ENCODE results near the gene IDH3B.

Gene IDH3B

DNA sequence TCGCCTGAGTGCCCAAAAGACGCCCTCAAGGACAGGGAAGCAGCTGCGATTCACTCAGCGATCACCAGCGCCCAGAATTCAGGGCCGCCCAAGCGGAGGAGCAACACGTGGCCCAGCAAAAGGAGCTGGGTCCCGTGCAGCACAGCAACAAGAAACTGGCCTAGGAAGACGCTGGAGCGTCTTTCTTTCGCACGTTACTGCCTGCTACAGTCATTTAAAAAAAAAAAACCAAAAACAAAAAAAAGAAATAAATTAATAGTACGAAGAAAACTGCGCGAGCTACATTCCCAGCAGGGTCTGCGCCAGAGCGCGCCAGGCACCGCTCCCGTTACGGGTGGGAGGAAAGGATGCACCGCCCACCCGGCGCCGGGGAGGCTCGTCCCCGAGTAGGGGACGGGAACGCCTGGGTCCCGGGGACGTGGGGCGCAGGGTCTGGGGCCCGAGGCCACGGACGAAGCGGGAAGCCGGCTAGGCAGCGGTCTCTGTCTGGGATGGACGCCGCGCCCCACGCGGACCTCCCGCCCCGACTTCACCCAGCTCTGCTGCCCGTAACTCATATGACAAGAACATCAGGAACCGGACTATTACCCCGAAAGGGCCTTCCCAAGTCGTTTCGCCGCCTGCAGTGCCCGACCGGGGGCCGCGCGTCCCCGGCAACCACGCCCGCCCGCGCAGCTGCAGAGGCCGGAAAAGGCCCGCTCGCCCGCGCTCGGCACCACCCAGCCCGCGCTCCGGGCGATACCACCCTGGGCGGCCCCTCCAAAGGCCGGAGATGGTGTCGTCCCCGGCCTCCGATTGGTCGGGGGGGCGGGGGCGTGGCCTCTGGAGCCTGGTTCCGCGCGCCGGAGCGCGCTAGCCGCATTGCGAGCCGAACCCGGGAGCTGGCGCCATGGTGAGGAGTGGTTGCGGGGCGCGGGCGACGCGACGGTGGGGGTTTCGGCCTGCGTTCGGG lies 12.0 kb downstream of the IDH3B start, which contains the start of gene NOP56:
Gene NOP56 (plus strand): TSS at position 861 of the 952 bp plus-strand sequence. CDS start 29 bp downstream, at position 890.
- DNase-seq (ENCODE audit: low read depth) = peak; percentile 98

GRCh38 chr20:2643708-2644107 lies 20.3 kb downstream of the IDH3B start:
- no peak for DNase-seq (ENCODE audit: low read depth)
- TF ChIP-seq, protein P1, sequence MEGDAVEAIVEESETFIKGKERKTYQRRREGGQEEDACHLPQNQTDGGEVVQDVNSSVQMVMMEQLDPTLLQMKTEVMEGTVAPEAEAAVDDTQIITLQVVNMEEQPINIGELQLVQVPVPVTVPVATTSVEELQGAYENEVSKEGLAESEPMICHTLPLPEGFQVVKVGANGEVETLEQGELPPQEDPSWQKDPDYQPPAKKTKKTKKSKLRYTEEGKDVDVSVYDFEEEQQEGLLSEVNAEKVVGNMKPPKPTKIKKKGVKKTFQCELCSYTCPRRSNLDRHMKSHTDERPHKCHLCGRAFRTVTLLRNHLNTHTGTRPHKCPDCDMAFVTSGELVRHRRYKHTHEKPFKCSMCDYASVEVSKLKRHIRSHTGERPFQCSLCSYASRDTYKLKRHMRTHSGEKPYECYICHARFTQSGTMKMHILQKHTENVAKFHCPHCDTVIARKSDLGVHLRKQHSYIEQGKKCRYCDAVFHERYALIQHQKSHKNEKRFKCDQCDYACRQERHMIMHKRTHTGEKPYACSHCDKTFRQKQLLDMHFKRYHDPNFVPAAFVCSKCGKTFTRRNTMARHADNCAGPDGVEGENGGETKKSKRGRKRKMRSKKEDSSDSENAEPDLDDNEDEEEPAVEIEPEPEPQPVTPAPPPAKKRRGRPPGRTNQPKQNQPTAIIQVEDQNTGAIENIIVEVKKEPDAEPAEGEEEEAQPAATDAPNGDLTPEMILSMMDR (IDR thresholded peaks at IDR 0.05; ENCODE audit: low read depth, low read length) = no peak
- TF ChIP-seq POLR2A (IDR thresholded peaks at IDR 0.05; ENCODE audit: extremely low read depth, insufficient read length) (no peak), MYC (IDR thresholded peaks at IDR 0.05; ENCODE audit: low read depth, low read length) (no peak)
- TF ChIP-seq, protein P2, sequence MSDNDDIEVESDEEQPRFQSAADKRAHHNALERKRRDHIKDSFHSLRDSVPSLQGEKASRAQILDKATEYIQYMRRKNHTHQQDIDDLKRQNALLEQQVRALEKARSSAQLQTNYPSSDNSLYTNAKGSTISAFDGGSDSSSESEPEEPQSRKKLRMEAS (IDR thresholded peaks at IDR 0.05; ENCODE audit: low read depth, low read length) = no peak
- no peak overlapping the region for H3K4me3 ChIP-seq (ENCODE audit: low read depth, low read length)

More for the DNA sequence above, 12.0 kb downstream of the IDH3B start, which contains the start of gene NOP56:
- TF ChIP-seq, protein P2 (IDR thresholded peaks at IDR 0.05; ENCODE audit: low read depth, low read length) = peak; percentile 97
- TF ChIP-seq POLR2A (IDR thresholded peaks at IDR 0.05; ENCODE audit: extremely low read depth, insufficient read length) (peak; percentile 99), MYC (IDR thresholded peaks at IDR 0.05; ENCODE audit: low read depth, low read length) (peak; percentile 95)
- TF ChIP-seq, protein P1 (IDR thresholded peaks at IDR 0.05; ENCODE audit: low read depth, low read length) = no peak
- H3K4me3 ChIP-seq (ENCODE audit: low read depth, low read length) = peak within 1 kb of the TSS; percentile 84

DNA sequence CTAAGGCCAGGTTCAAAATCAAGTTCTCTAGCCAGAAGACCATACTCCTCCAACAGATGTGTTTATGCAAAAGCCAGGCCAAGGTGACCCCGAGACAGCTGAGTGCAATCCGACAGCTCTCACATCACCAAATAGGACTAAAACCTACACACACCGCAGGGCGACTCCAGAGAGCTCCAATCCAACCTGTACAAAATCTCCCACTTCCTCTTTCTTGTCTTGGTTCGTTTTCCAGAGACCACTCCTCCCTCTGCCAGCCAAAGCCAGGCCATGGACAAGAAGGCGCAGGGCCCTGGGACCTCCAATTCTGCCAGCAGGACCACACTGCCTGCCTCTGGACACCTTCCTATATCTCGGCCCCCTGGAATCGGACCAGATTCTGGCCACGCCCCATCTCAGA lies 23.1 kb downstream of the IDH3B start:
- TF ChIP-seq, protein P2 (IDR thresholded peaks at IDR 0.05; ENCODE audit: low read depth, low read length) = no peak
- no peak for TF ChIP-seq POLR2A (IDR thresholded peaks at IDR 0.05; ENCODE audit: extremely low read depth, insufficient read length)
- TF ChIP-seq MYC (IDR thresholded peaks at IDR 0.05; ENCODE audit: low read depth, low read length) = no peak
- TF ChIP-seq, protein P1 (IDR thresholded peaks at IDR 0.05; ENCODE audit: low read depth, low read length) = no peak
- H3K4me3 ChIP-seq (ENCODE audit: low read depth, low read length) = no peak overlapping the region
- no peak for DNase-seq (ENCODE audit: low read depth)

- no peak for TF ChIP-seq MYC (IDR thresholded peaks at IDR 0.05; ENCODE audit: low read depth, low read length)
- TF ChIP-seq, protein P1 (IDR thresholded peaks at IDR 0.05; ENCODE audit: low read depth, low read length) = no peak
- TF ChIP-seq, protein P2 (IDR thresholded peaks at IDR 0.05; ENCODE audit: low read depth, low read length) = no peak
- TF ChIP-seq POLR2A (IDR thresholded peaks at IDR 0.05; ENCODE audit: extremely low read depth, insufficient read length) = no peak
- no peak overlapping the region for H3K4me3 ChIP-seq (ENCODE audit: low read depth, low read length)
- DNase-seq (ENCODE audit: low read depth) = no peak
Measured at GRCh38 chr20:2640260-2640659, 23.8 kb downstream of the IDH3B start.

DNA sequence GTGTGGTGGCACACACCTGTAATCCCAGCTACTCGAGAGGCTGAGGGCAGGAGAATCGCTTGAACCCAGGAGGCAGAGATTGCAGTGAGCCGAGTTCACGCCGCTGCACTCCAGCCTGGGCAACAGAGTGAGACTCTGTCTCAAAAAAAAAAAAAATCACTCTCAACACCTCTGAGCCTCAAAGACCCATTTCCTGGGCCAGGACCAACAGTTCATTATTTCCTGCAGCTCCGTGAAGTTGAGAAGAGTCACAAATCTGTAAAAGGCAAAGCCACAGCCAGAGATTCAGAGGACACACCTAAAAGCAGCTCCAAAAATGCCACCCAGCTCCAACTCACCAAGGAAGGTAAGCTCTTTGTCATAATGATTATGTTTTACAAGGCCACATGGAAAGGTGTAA lies 26.8 kb downstream of the IDH3B start:
- TF ChIP-seq POLR2A (IDR thresholded peaks at IDR 0.05; ENCODE audit: extremely low read depth, insufficient read length) (no peak), MYC (IDR thresholded peaks at IDR 0.05; ENCODE audit: low read depth, low read length) (no peak)
- TF ChIP-seq, protein P1 (IDR thresholded peaks at IDR 0.05; ENCODE audit: low read depth, low read length) = no peak
- TF ChIP-seq, protein P2 (IDR thresholded peaks at IDR 0.05; ENCODE audit: low read depth, low read length) = no peak
- no peak for DNase-seq (ENCODE audit: low read depth)
- no peak overlapping the region for H3K4me3 ChIP-seq (ENCODE audit: low read depth, low read length)
